HG03139 (cell line): Measurements from ENCODE around the gene RHOBTB3.
"Not testable (repeated sequence)": the region's sequence is repeated elsewhere in the genome, so short reads cannot be mapped to it uniquely, and the experiment has no call there.

Experiments
- ATAC-seq: cut with Tn5 transposase; IDR thresholded peaks from one replicate; pipeline ENCODE4 v1.9.1; 2021; ENCODE audit not compliant: unreplicated experiment

Gene RHOBTB3

GRCh38 chr5:95816341-95816740 is 85.2 kb downstream of the RHOBTB3 start:
- no peak for ATAC-seq

GRCh38 chr5:95816776-95817175 is 85.6 kb downstream of the RHOBTB3 start:
- ATAC-seq, result no peak

DNA sequence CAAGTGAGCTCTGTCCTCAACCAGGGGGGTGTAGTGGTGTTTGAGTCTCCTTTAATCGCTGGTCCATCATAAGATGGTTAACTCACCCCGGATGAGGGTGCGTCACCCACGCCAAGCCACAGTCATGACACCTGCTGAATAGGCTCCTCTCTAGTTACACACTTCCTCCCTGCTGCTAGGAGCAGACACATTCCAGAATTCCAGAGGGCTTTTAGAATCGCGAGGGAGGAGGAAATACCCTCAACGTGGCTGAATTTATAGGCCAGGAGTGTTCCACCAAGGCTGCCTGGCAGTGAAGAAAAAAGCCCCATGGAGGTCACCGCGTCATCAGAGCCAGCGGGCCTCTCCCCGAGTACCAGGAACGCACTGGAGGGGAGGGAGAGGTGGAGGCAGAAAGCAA is 86.3 kb downstream of the RHOBTB3 start:
- no peak for ATAC-seq

DNA sequence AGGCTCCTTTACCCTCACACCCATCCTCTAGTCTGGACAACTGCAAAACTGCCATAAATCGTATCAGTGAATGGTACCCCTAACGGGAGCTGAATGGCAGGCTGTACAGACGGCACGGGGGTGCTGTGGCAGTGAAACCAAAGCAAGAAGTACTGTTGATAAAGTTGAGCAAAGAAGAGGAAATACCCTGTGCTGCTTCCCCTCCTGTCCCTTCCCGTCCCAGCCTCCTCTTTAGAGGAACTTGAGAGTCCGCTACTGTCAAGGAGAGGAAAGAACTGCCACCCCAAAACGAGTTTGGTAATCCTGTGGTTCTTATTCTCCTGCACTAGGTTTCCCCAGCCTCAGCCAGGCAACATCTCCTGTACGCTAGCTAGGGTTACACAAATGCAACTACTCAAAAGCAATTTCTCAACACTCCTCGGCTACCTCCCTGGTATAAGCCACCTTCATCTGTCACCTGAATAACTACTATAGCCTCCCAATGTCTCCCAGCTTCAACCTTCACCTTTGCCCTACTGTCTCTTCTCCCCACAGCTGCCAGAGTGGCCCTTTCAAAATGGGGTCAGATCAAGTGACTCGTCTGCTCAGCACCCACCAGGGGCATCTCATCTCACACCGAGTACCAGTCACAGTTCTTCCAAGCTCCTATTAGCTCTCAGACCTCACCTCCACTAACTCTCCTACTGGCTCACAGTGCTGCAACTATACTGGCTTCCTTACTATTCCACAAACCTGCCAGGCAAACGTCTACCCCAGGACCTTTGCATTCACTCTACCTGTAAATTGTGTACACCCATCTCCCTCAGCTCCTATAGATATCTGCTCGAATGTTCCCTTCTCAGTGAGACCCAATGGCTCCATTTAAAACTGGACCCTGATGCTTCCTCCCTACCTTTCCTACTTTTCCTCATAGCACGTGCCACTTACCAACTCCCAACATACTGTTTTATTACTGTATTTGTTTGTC is 87.3 kb downstream of the RHOBTB3 start:
- no peak for ATAC-seq

DNA sequence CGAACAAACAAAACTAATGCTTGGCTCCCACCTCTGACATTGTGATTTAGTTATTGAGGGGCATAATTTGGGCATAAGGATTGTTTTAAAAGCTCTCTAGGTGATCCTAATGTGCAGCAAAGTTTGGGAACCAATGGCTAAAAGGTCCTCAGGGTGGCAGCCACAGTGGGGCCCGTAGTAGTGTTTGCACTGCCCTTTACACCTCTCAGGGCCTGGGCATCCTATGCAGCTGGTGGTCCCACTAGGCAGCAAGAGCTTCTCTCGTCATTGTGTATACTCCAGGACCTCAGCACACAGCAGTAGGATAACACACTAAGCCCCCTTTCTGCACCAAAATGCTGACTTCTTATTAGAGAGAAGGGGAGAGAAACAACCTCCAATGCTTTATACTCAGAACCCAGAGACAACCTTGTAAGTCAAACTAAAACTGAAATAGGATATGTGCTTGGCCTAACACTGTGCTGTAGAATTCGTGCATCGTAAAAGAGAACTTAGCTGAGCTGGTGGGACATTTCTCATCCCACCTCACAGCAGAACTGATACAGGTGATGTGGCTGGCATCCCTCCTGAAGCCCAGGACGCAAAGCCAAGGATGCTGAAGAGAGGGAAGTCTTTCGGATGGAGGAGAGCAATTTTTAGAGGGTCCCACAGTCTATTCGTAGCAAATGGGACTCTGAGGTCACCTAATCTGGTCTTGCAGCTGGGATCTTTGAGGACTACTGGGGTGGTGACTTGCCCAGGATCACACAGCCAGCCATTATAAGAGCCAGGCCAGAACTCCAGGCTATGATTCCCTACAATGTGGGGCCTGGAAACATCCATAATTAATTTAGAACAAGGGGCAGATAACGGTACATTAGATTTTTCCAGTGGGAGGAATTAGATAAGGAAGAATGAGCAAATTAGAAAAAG is 90.2 kb downstream of the RHOBTB3 start:
- ATAC-seq, result no peak

DNA sequence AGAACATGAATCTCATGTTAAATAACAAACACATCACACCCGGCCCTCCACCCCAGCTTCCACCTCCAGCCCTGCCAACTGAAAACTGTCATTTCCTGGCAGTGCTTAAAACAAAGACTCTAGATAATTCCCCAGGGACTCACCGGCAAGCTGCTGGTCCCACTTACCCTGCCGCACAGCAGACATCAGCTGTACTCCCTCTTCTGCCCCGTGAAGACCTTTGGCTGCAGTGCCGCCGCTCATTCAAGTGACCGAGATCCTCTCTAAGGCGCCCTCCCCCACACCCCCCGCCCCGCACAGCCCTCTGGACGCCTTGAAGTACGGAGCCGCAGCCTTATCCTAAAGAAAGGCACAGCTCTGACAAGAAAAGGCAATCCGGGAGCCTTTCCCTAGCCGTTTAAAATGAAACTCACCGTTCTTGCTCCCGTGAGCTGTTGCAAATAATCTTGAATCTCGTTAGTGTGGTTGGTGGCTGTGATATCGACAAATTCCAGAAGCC is 91.0 kb downstream of the RHOBTB3 start:
- no peak for ATAC-seq

GRCh38 chr5:95822542-95823181 is 91.5 kb downstream of the RHOBTB3 start, which contains the start of gene GLRX:
GLRX (minus strand) TSS chr5:95822726; CDS start chr5:95822662, 64 bp downstream.
- ATAC-seq, result peak; percentile 32

DNA sequence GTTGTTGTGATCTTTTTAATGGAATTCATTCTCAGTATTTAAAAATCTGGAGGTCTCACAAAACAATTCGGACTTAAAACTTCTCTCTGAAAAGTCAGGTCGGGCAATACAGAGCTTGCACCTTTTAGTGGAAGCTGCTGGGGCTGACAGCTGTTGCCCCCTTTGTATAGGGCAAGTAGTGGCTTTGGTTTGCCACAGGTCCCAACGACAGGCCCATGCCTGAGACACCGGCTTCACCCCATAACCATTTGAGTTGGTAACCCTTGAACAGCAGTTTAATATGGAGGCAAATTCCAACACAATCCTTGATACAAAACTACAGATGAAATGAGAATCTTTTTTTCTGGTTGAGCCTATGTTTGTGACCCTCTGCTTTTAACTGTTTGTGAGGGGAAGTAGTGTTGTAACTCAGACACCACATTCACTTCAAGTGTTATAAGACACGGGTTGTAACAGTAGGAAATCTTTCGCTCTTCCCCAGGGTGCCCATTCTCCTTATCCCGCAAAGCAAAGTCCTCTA is 92.1 kb downstream of the RHOBTB3 start:
- no peak for ATAC-seq

- peak; percentile 43 for ATAC-seq
Measured at GRCh38 chr5:95823738-95824609, 92.8 kb downstream of the RHOBTB3 start.

DNA sequence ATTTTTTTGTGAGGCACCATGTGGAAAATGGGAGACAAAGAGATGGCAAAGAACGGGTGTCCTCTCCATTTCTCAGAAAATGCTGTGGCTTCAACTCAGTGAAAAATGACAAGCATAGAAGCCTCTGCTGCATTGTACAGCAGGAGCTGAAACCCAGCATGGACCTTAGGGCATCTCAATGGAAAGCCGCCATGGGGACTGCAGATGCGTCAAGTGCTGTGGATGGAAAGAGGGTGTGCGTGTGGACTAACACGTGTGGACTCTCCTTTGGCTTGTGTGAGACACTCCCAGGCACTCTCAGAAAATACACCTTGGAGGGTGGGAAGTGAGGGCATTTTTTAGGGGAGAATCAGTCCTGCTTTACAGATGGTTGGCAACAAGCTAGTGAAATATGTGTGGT is 93.6 kb downstream of the RHOBTB3 start:
- no peak for ATAC-seq

- no peak for ATAC-seq
Measured at GRCh38 chr5:95825495-95825894, 94.4 kb downstream of the RHOBTB3 start.

DNA sequence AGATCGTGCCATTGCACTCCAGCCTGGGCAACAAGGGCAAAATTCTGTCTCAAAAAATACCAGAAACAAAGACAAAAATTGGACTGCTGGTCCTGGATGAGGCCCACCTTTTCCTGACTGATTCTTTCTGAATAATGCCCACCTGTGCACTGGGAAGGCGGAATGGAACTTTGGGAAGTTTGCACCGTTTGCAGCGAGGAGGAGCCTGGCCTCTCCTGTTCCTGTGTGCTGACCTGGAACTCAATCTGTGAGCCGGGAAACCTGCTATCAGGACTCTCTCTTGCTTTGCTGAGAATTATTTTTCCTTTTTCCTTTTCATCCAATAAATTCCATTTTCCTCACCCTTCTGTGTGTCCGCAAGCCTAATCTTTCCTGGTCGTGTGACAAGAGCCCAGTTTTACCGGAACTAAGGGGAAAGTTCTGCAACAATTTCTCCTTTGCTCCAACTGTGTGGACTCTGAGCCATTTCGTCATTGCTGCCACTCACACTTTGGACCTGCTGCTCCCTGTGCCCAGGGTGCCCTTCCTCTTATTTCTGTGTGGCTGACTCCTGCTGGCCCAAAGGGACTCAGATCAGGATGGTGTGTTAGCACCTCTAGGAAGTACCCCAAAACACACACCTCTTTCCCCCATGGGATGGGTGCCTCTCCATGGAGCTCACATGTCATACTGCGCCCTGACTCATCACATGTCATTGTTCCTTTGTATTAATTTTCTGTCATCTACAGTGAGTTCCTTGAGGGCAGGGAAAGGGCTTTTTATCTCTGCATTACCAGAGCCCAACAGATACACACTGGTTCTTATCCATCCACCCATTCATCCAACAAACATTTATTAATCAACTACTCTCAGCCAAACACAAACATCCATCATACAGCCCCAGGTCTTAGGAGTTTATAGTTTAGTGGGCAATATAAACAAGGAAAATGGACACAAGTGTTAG is 96.1 kb downstream of the RHOBTB3 start:
- ATAC-seq, result no peak

DNA sequence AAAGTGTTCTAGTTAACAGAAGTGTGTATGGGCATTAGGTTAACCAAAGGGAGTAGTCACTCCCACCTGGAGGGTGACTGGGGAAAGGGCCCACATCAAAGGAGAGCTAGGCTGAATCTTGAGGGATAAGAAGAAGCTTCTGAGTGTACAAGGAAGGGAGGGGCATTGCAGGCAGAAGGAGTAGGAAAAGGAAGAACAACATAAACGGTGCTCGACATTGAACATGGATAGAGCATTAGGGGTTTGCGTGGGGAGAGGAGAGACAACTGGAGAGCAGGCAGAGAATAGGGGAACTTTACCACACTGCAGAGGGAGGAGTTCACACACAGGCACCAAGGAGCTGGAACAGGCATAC is 96.7 kb downstream of the RHOBTB3 start:
- ATAC-seq, result no peak

DNA sequence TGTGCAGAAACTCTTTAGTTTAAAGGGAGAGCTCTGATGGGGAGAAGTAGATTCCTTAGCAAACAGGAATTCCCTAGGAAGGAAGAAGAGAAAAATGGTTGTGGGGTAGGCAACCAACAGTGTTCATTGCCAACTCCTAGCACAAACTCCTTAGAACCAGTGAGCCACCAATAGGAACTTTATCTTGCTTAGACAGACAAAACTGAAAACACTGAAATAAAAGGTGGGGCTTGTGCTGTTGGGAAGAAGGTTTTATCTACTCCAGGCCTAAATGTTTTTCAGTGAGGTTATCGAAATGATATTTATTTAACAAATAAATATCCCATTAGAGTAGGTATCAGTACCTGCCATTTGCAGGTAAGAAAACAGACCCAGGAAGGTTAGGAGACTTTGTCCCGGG is 99.1 kb downstream of the RHOBTB3 start:
- ATAC-seq, result no peak

DNA sequence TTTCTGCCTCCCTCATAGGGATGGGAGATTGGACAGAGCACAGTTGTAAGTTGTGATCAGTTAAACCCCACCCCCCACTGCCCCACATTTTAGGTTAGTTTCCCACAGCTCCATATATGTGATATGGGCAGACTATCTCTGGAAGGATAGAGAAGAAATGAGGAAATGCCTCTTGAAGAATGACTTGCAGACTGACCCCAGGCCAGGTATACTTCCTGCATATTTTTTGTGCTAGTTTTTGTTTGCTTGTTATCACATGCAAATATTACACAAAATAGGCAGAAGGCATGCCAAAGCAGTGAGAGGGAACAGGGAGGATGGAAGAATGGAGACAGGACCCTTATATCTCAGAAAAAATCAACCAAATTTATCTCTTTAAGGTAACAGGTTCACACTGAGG is 101.5 kb downstream of the RHOBTB3 start:
- no peak for ATAC-seq

DNA sequence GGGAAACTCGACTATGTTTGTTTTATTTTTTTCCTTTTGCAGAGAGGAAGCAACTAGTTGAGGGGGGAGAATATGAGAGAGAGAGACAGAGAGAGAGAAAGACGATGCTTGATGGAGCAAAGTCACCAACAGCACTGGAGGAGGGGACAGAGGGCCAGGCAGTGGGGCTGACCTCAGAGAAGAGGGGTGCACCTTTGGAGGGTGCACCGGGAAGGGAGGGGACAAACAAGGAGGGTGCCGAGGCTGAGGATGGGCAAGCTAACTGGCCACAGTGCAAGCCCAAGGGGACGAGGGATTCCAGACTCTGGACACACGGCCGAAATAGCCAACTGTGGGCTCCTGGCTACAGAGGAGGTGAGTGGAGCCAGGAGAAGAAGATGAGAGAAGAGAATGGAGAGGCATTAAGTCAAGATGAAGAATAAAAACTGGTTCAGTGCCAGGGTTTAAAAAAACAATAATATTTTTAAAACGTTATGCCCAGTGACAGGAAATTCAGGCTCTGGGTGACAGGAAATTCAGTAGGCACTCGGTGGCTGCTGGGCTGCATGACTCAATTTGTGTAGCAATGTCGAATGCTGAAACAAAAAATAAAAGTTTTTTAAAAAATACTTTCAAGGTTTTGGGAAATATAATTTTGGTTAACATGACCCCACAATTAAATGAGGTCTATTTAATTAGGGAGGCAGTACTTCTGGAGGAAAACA is 104.7 kb downstream of the RHOBTB3 start:
- no peak for ATAC-seq

DNA sequence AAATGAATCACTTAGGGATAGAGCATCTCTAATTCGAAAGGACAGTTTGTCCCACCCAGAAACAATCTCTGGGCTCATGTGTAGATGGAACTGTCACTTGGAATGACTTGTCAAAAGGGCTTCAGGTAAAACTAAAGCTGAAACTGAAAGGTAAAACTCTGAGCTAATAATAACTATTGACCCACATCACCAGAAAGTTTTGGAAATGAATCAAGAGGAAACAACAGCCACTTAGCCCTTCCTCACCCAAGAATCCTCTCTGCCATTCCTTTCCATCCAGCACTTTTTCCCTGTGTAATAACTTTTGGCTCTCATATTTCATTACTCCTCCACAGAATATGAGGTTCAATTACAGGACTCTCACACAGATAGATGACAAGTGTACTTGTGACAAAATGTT is 105.4 kb downstream of the RHOBTB3 start:
- ATAC-seq, result no peak

GRCh38 chr5:95836971-95837370 is 105.8 kb downstream of the RHOBTB3 start:
- ATAC-seq, result not testable (repeated sequence)
